ENCODE measurements around the gene KIF1C. TPM values are rescaled to one million over a fixed set of nuclear protein-coding genes. Genes with fewer than 3 reads are reported as not detected.

KIF1C gene
- polyA plus RNA-seq, 3 donors: 3.6 to 12.0 (median 3.9) TPM

DNA sequence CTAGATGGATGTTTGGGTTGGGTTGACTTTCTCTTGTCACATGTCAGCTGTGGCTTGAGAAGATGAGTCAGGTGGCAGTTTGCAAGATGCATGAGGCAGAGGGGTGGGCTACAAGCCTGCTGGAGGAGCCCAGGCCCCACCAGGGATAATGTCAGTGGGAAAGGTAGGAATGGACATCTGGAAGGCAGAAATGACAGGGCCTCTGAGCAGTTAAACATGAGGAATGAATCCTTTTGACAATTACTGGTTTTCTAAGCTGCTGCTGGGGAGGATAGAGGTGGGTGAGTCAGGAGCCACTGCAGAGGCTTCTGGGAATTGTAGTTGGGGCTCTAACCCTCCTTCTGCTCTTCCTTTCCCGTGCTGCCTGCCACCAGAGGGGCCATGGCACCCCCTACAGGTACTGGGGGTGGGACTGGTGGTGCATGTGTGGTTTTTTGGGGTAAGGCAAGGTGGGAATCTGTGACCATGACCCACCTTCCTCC is 21.8 kb downstream of the KIF1C start:
- H3K27ac ChIP-seq (ENCODE audit: low read depth in 1 of 2, low read length in 2 of 2): peak overlapping the region in 1 of 2 donors; percentile 57
- DNase-seq: peak in 1 of 3 donors; percentile 21
- no peak overlapping the region for H3K4me3 ChIP-seq (replicated peaks in 1 of 3; ENCODE audit: low read depth in 2 of 3, low read length in 3 of 3)
- H3K27me3 ChIP-seq (ENCODE audit: control insufficient read depth in 2 of 2, insufficient read depth in 2 of 2, low read length in 2 of 2): no peaks in the 10 kb centered on the region
- H3K36me3 ChIP-seq (replicated peaks in 1 of 2; ENCODE audit: control insufficient read depth in 1 of 2, insufficient read depth in 2 of 2, low read length in 2 of 2): peaks cover 38 to 69% of the 10 kb centered on the region in 2 donors
- H3K79me2 ChIP-seq (ENCODE audit: insufficient read depth, low read length): no peaks in the 10 kb centered on the region
- H4K20me1 ChIP-seq (ENCODE audit: insufficient read depth, low read length): no peaks in the 10 kb centered on the region
- TF ChIP-seq, protein P1, sequence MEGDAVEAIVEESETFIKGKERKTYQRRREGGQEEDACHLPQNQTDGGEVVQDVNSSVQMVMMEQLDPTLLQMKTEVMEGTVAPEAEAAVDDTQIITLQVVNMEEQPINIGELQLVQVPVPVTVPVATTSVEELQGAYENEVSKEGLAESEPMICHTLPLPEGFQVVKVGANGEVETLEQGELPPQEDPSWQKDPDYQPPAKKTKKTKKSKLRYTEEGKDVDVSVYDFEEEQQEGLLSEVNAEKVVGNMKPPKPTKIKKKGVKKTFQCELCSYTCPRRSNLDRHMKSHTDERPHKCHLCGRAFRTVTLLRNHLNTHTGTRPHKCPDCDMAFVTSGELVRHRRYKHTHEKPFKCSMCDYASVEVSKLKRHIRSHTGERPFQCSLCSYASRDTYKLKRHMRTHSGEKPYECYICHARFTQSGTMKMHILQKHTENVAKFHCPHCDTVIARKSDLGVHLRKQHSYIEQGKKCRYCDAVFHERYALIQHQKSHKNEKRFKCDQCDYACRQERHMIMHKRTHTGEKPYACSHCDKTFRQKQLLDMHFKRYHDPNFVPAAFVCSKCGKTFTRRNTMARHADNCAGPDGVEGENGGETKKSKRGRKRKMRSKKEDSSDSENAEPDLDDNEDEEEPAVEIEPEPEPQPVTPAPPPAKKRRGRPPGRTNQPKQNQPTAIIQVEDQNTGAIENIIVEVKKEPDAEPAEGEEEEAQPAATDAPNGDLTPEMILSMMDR (IDR thresholded peaks at IDR 0.05): no peak
- Mint-ChIP-seq H3K9me3 (peaks cover 0 to 2% (median 0%) of the 10 kb centered on the region in 7 donors), H3K4me3 (no peak overlapping the region), H3K4me1 (peaks cover 30% of the 10 kb centered on the region), H3K36me3 (peaks cover 72 to 86% of the 10 kb centered on the region in 2 donors), H3K27me3 (ENCODE audit: low read depth in 3 of 3) (peaks cover 0 to 1% (median 0%) of the 10 kb centered on the region in 3 donors), H3K27ac (peak overlapping the region in 5 of 7 donors; percentile 20 to 85 (median 44))
- H3K4me1 ChIP-seq (ENCODE audit: control insufficient read depth in 1 of 2, insufficient read depth in 2 of 2, low read length in 2 of 2): peaks cover 24 to 28% of the 10 kb centered on the region in 2 donors
- intact Hi-C loops (cut with micrococcal nuclease): no loop called here
- H2AFZ ChIP-seq (ENCODE audit: insufficient read depth, low read depth, low read length, poor library complexity, severe bottlenecking): no peak overlapping the region
- H3K4me2 ChIP-seq (replicated peaks; ENCODE audit: extremely low read depth, low read length, poor library complexity, severe bottlenecking): no peak overlapping the region
- H3K9ac ChIP-seq (ENCODE audit: insufficient read depth, low read length, poor library complexity, severe bottlenecking): no peak overlapping the region
- no CpG with 5 or more reads among the region's 1 CpG for WGBS (ENCODE audit: insufficient coverage)
- H3K9me3 ChIP-seq (replicated peaks in 1 of 2; ENCODE audit: control insufficient read depth in 1 of 2, insufficient read depth in 1 of 2, low read length in 2 of 2): no peaks in the 10 kb centered on the region

DNA sequence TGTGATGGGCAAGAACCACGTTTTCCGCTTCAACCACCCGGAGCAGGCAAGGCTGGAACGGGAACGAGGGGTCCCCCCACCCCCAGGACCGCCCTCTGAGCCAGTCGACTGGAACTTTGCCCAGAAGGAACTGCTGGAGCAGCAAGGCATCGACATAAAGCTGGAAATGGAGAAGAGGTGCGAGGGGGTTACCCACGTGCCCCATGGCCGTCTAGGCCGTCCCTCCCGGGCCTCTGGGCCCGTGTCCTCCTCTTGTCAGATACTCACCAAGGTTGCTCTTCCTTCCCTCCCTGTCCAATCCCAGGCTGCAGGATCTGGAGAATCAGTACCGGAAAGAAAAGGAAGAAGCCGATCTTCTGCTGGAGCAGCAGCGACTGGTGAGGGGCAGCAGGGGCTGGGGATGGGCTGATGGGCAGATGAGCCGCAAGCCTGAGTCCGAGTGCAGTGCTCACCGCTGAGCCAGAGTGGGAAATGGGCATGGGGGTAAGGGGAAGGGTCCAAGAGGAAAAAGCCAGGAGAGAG is 22.8 kb downstream of the KIF1C start:
- Histone ChIP-seq H3K9me3 (replicated peaks in 1 of 2; ENCODE audit: control insufficient read depth in 1 of 2, insufficient read depth in 1 of 2, low read length in 2 of 2) (no peaks in the 10 kb centered on the region), H3K4me2 (replicated peaks; ENCODE audit: extremely low read depth, low read length, poor library complexity, severe bottlenecking) (no peak overlapping the region), H3K36me3 (replicated peaks in 1 of 2; ENCODE audit: control insufficient read depth in 1 of 2, insufficient read depth in 2 of 2, low read length in 2 of 2) (peaks cover 33 to 61% of the 10 kb centered on the region in 2 donors), H3K4me1 (ENCODE audit: control insufficient read depth in 1 of 2, insufficient read depth in 2 of 2, low read length in 2 of 2) (peaks cover 24 to 28% of the 10 kb centered on the region in 2 donors), H3K27ac (ENCODE audit: low read depth in 1 of 2, low read length in 2 of 2) (peak overlapping the region; percentile 2 to 57), H2AFZ (ENCODE audit: insufficient read depth, low read depth, low read length, poor library complexity, severe bottlenecking) (no peak overlapping the region), H3K79me2 (ENCODE audit: insufficient read depth, low read length) (no peaks in the 10 kb centered on the region), H3K27me3 (ENCODE audit: control insufficient read depth in 2 of 2, insufficient read depth in 2 of 2, low read length in 2 of 2) (no peaks in the 10 kb centered on the region), H3K4me3 (replicated peaks in 1 of 3; ENCODE audit: low read depth in 2 of 3, low read length in 3 of 3) (no peak overlapping the region), H4K20me1 (ENCODE audit: insufficient read depth, low read length) (no peaks in the 10 kb centered on the region), H3K9ac (ENCODE audit: insufficient read depth, low read length, poor library complexity, severe bottlenecking) (no peak overlapping the region)
- peaks cover 66 to 78% of the 10 kb centered on the region in 2 donors for H3K36me3 Mint-ChIP-seq
- H3K9me3 Mint-ChIP-seq: peaks cover 0 to 3% (median 0%) of the 10 kb centered on the region in 7 donors
- TF ChIP-seq, protein P1 (IDR thresholded peaks at IDR 0.05): no peak
- peak overlapping the region in 2 of 7 donors; percentile 18 to 81 for H3K27ac Mint-ChIP-seq
- H3K4me3 Mint-ChIP-seq: no peak overlapping the region
- peaks cover 0 to 3% (median 1%) of the 10 kb centered on the region in 3 donors for H3K27me3 Mint-ChIP-seq (ENCODE audit: low read depth in 3 of 3)
- peaks cover 30% of the 10 kb centered on the region for H3K4me1 Mint-ChIP-seq
- DNase-seq: no peak
- intact Hi-C loops (cut with micrococcal nuclease): no loop called here
- 96% methylated on average over 9 of the region's 20 CpGs for WGBS (ENCODE audit: insufficient coverage)
